RWPE2 (cell line): ENCODE measurements around the gene SMIM41.
A peak's percentile ranks its signal among the peaks of the same experiment; 100 is the strongest.

ENCODE experiments used
- ATAC-seq: fragments of 200-7000 bp; cut with Tn5 transposase; 3 replicates; pipeline ENCODE4 v1.9.1; 2021; ENCODE audit warnings: low read depth
- DNase-seq: peaks from one replicate; pipeline ENCODE4 v3.0.0-alpha.2; 2020; ENCODE audit warnings: low spot score
- H3K27ac ChIP-seq: fragments of 450-650 bp; 2 replicates; pipeline ENCODE4 v1.5.1; 2017; ENCODE audit warnings: mild to moderate bottlenecking; ENCODE audit not compliant: poor library complexity, severe bottlenecking
- H3K27me3 ChIP-seq: fragments of 250-450 bp; sonication (Bioruptor Pico); 2 replicates; pipeline ENCODE4 v1.5.1; 2021; ENCODE audit warnings: mild to moderate bottlenecking, moderate library complexity; ENCODE audit not compliant: insufficient read depth, poor library complexity, severe bottlenecking
- H3K36me3 ChIP-seq: fragments of 250-450 bp; sonication (Bioruptor Pico); 2 replicates; pipeline ENCODE4 v1.5.1; 2020; ENCODE audit warnings: low read depth, mild to moderate bottlenecking, moderate library complexity
- H3K4me1 ChIP-seq: fragments of 250-450 bp; sonication (Bioruptor Pico); 2 replicates; pipeline ENCODE4 v1.5.1; 2021; ENCODE audit warnings: mild to moderate bottlenecking, moderate library complexity; ENCODE audit not compliant: insufficient read depth, poor library complexity, severe bottlenecking
- H3K4me3 ChIP-seq: fragments of 250-450 bp; sonication (Bioruptor Pico); 2 replicates; pipeline ENCODE4 v1.5.1; 2021; ENCODE audit warnings: mild to moderate bottlenecking, moderate library complexity; ENCODE audit not compliant: severe bottlenecking
- H3K9me3 ChIP-seq: fragments of 250-450 bp; sonication (Bioruptor Pico); 2 replicates; pipeline ENCODE4 v1.5.1; 2021; ENCODE audit warnings: mild to moderate bottlenecking, moderate library complexity; ENCODE audit not compliant: severe bottlenecking
- CTCF ChIP-seq: fragments of 450-650 bp; IDR thresholded peaks from one replicate; pipeline ENCODE4 v1.5.1; 2017; ENCODE audit warnings: mild to moderate bottlenecking, moderate library complexity; ENCODE audit not compliant: poor library complexity, severe bottlenecking

Gene SMIM41

DNA sequence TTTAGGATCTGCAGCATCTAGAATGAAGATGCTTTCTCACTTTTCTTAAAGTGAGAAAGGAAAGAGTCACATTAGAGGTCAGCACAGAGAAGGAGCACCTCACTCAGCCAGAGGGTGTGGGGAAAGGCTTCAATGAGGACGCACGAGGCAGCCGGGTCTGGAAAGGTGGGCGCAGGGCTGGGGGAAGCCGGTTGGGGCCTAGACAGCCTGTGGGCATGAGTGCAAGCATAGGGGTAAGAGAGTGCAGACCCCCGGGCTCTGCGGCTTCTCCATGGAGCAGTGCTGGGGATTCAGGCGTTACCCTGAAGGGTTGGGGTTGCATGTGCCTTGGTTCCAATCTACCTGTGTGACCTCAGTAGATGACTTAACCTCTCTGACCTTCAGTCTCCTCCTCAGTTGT lies 62.4 kb downstream of the SMIM41 start:
- no peaks in the 10 kb centered on the region for H3K36me3 ChIP-seq
- no peaks in the 10 kb centered on the region for H3K9me3 ChIP-seq
- H3K27ac ChIP-seq: peak overlapping the region; percentile 100
- ATAC-seq (no peak), DNase-seq (no peak)
- peaks cover 32% of the 10 kb centered on the region for H3K4me1 ChIP-seq
- H3K27me3 ChIP-seq: no peaks in the 10 kb centered on the region
- no peak for TF ChIP-seq CTCF
- H3K4me3 ChIP-seq: no peak overlapping the region

DNA sequence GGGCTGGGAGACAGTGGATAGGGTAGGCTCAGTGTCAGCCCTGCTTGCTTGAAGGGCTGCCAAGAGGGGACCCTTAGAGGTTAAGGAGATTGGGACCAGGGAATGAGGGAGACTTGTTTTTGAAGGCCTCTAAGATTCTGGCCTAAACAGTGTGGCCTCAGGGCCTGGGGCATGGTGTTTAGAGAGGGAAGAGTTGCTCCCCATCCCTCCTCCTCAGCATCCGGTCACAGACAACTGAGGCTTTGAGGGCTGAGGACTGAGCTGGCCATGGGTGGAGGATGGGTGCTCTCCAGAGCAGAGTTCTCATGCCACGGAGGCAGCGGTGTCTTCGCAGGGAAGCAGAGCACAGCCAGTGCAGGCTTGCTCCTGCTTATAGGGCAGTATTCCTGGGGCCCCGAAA lies 62.9 kb downstream of the SMIM41 start:
- ATAC-seq: no peak
- no peak for TF ChIP-seq CTCF

DNA sequence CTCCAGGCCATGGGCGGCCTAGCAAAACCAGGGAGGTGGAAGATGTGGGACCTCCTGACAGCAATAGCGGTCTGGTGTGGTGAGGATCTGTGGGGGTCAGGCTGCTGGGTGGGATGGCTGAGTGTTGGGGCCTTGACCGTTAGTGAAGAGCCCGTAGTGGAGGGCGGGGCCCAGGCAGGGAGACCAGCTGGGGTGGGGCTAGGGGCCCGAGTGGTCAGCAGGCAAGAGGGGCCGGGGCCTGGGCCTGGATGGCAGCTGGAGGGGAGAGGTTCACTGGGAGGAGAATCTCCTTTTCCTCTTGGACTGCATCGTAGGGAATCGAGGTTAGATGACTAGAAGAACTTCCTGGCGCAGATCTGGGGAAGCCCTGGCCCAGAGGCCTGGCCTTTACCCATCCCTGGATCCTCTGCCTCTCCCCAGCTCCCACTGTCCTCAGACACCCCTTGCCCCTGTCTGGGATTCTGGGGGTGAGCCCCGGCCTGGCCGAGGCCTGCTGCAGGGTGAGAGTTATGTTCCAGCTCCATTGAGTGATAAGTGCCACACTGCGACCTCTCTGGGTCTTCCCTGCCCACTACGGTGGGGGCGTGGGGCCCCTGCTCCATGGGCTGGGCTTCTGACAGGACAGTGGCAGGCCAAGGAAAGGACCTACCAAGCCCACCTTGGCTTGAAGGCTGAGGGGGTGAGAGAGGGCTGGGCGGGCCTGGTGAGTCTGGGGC lies 65.2 kb downstream of the SMIM41 start:
- no peak for TF ChIP-seq CTCF
- Histone ChIP-seq H3K27me3 (no peaks in the 10 kb centered on the region), H3K36me3 (no peaks in the 10 kb centered on the region), H3K27ac (peak overlapping the region; percentile 100), H3K4me3 (no peak overlapping the region), H3K9me3 (no peaks in the 10 kb centered on the region), H3K4me1 (peaks cover 55% of the 10 kb centered on the region)
- no peak for ATAC-seq
- no peak for DNase-seq

More for the DNA sequence above, 62.9 kb downstream of the SMIM41 start:
- H3K9me3 ChIP-seq: no peaks in the 10 kb centered on the region
- no peak overlapping the region for H3K4me3 ChIP-seq
- H3K4me1 ChIP-seq: peaks cover 35% of the 10 kb centered on the region
- DNase-seq: no peak
- H3K27ac ChIP-seq: peak overlapping the region; percentile 100
- no peaks in the 10 kb centered on the region for H3K27me3 ChIP-seq
- no peaks in the 10 kb centered on the region for H3K36me3 ChIP-seq

GRCh38 chr12:52145228-52146088 lies 66.0 kb downstream of the SMIM41 start:
- Histone ChIP-seq H3K27me3 (no peaks in the 10 kb centered on the region), H3K9me3 (no peaks in the 10 kb centered on the region), H3K4me1 (peaks cover 56% of the 10 kb centered on the region), H3K4me3 (no peak overlapping the region), H3K36me3 (no peaks in the 10 kb centered on the region), H3K27ac (peak overlapping the region; percentile 100)
- ATAC-seq (no peak), DNase-seq (no peak)
- TF ChIP-seq CTCF: no peak
